Measurements from ENCODE around the gene SLC6A15. TPM values are rescaled to one million over a fixed set of nuclear protein-coding genes. Genes with fewer than 3 reads are reported as not detected.
A peak's percentile ranks its signal among the peaks of the same experiment; 100 is the strongest.

Gene SLC6A15
- total and polyA plus RNA-seq, 9 of the 15 experiments (the other 6 are each of a cell fraction or from before 2014, with no cell fraction given), result not detected

- TF ChIP-seq SRF (CRISPR knock-in tag; IDR thresholded peaks at IDR 0.05) (no peak), ZNF583 (CRISPR knock-in tag; IDR thresholded peaks at IDR 0.05) (no peak)
Measured at GRCh38 chr12:84874825-84875139, 37.8 kb downstream of the SLC6A15 start (continued).

- Histone ChIP-seq H3K4me3 (no peak overlapping the region), H3K9me3 (replicated peaks; ENCODE audit: control insufficient read depth, insufficient read depth, low read depth, low read length) (no peaks in the 10 kb centered on the region), H3K4me1 (replicated peaks in 1 of 2; ENCODE audit: control insufficient read depth in 2 of 2, insufficient read depth in 2 of 2, low read length in 2 of 2) (no peaks in the 10 kb centered on the region), H3K9ac (ENCODE audit: insufficient read depth in 1 of 2, low read depth in 2 of 2, low read length in 2 of 2) (no peak overlapping the region), H2AFZ (ENCODE audit: low read depth, low read length) (no peak overlapping the region), H3K9me1 (ENCODE audit: control insufficient read depth, insufficient read depth, low read length) (no peaks in the 10 kb centered on the region), H3K79me2 (ENCODE audit: control insufficient read depth, insufficient read depth, low read length) (no peaks in the 10 kb centered on the region), H3K27ac (ENCODE audit: extremely low read depth, low read depth, low read length) (no peak overlapping the region), H3K36me3 (ENCODE audit: control insufficient read depth, insufficient read depth, low read length) (no peaks in the 10 kb centered on the region), H3K4me2 (ENCODE audit: insufficient read depth, low read length) (no peak overlapping the region), H3K27me3 (ENCODE audit: control insufficient read depth in 2 of 2, insufficient read depth in 2 of 2, low read length in 2 of 2) (no peaks in the 10 kb centered on the region), H4K20me1 (replicated peaks; ENCODE audit: control insufficient read depth, insufficient read depth, low read length) (no peaks in the 10 kb centered on the region)
- intact Hi-C loops (cut with micrococcal nuclease) (loop anchor here (1.0 to 5.0 kb wide), 3 partner anchors 183 to 1046 kb away; partner anchors contain the start of gene NTS), in situ Hi-C loops (cut with MboI) (no loop called here)
- WGBS (ENCODE audit: insufficient coverage, low coverage, missing lambda C conversion rate), result 1% methylated on average over 7 of the region's 7 CpGs
- BruUV-seq (replicated peaks), result no TSS peak
- ATAC-seq (peak; percentile 76; the same call in 2 of the 3 replicates), DNase-seq (ENCODE audit: extremely low read depth in 1 of 4, low spot score in 3 of 4) (peak; percentile 5 to 43 (median 18)), FAIRE-seq (no peak)
- ChIA-PET CTCF (ENCODE audit: low intra/inter-chr PET ratio) (interaction anchor here (0.7 to 0.8 kb wide), 2 partner anchors 156 kb away, joined by 3 to 4 read pairs; no protein-coding TSS in a partner anchor), POLR2A (no interaction called here)
- TF ChIP-seq SMC3 (conservative IDR thresholded peaks at IDR 0.05; ENCODE audit: insufficient read depth, low read depth, low read length), result peak; percentile 47
- no peak for TF ChIP-seq ZNF212 (CRISPR knock-in tag; IDR thresholded peaks at IDR 0.05)
- peak; percentile 57; the same call in 1 of the 2 replicates for TF ChIP-seq REST (IDR thresholded peaks at IDR 0.05; ENCODE audit: borderline replicate concordance)
- no peak for TF ChIP-seq REST (CRISPR knock-in tag; IDR thresholded peaks at IDR 0.05; ENCODE audit: low read depth)
- peak; percentile 44; the same call in 1 of the 2 replicates for TF ChIP-seq DEAF1 (CRISPR knock-in tag; IDR thresholded peaks at IDR 0.05)
- TF ChIP-seq C11orf30 (IDR thresholded peaks at IDR 0.05; ENCODE audit: low read depth), result peak; percentile 65
- no peak for TF ChIP-seq NCOA2 (IDR thresholded peaks at IDR 0.05; ENCODE audit: partially characterized antibody in 2 of 2)
Measured at GRCh38 chr12:84874125-84874824, 38.3 kb downstream of the SLC6A15 start.

Data from K562 (cell line).